ENCODE results near the gene LSM3. TPM values are rescaled to one million over a fixed set of nuclear protein-coding genes. Genes with fewer than 3 reads are reported as not detected.

The LSM3 gene
- total RNA-seq, 5 donors from 2014 or later (not counting 1 experiment from before 2014, with no cell fraction given) = 6.7 to 8.4 (median 7.3) TPM

Other genes starting within 250 kb of the LSM3 start
- 1 to 10 TPM; 2.7 to 8.4 (median 8.3) TPM for gene CHCHD4, start 53.9 kb upstream of the LSM3 start, total RNA-seq
- gene TMEM43, start 53.8 kb upstream of the LSM3 start, total RNA-seq = 10 to 100 TPM; 36.9 to 76.3 (median 63.6) TPM
- gene XPC, start 216 bp upstream of the LSM3 start, total RNA-seq = 10 to 100 TPM; 67.8 to 90.7 (median 76.9) TPM
- gene SLC6A6, start 223.8 kb downstream of the LSM3 start, total RNA-seq = 10 to 100 TPM; 49.3 to 72.5 (median 63.6) TPM